Measurements from ENCODE around the gene DOCK2.

The DOCK2 gene

DNA sequence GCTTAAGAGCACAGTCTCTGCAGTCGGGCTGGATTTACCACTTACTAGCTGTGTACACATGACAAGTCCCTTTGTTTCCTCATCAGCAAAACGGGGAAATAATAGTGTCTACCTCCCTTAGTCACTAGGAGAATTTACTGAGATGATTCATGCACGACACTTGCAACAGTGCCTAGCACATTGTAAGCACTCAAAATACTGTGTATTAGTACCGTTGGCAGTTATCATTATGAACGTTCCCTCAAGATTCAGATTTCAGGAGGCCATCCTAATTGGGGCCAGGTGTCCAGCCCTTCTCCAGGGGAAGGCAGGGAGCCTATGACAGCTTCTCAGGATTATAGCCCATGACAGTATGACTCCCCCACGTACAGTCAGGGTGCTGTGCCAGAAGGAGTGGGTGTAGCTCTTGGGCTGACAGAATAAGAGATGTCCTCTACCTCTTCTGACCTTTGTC, 164.3 kb downstream of the DOCK2 start:
- Mint-ChIP-seq H3K4me3 (no peak overlapping the region), H3K4me1 (peaks cover 11% of the 10 kb centered on the region), H3K36me3 (ENCODE audit: low read depth) (no peaks in the 10 kb centered on the region), H3K9me3 (no peaks in the 10 kb centered on the region), H3K27ac (no peak overlapping the region), H3K27me3 (ENCODE audit: low read depth, poor library complexity) (peaks cover 21% of the 10 kb centered on the region)
- TF ChIP-seq, protein P1, sequence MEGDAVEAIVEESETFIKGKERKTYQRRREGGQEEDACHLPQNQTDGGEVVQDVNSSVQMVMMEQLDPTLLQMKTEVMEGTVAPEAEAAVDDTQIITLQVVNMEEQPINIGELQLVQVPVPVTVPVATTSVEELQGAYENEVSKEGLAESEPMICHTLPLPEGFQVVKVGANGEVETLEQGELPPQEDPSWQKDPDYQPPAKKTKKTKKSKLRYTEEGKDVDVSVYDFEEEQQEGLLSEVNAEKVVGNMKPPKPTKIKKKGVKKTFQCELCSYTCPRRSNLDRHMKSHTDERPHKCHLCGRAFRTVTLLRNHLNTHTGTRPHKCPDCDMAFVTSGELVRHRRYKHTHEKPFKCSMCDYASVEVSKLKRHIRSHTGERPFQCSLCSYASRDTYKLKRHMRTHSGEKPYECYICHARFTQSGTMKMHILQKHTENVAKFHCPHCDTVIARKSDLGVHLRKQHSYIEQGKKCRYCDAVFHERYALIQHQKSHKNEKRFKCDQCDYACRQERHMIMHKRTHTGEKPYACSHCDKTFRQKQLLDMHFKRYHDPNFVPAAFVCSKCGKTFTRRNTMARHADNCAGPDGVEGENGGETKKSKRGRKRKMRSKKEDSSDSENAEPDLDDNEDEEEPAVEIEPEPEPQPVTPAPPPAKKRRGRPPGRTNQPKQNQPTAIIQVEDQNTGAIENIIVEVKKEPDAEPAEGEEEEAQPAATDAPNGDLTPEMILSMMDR (IDR thresholded peaks at IDR 0.05): no peak
- DNase-seq: no peak

GRCh38 chr5:169801781-169802180, 164.7 kb downstream of the DOCK2 start:
- no peaks in the 10 kb centered on the region for H3K9me3 Mint-ChIP-seq
- peaks cover 11% of the 10 kb centered on the region for H3K4me1 Mint-ChIP-seq
- H3K27ac Mint-ChIP-seq: no peak overlapping the region
- H3K27me3 Mint-ChIP-seq (ENCODE audit: low read depth, poor library complexity): peaks cover 17% of the 10 kb centered on the region
- no peaks in the 10 kb centered on the region for H3K36me3 Mint-ChIP-seq (ENCODE audit: low read depth)
- no peak overlapping the region for H3K4me3 Mint-ChIP-seq
- DNase-seq: no peak
- TF ChIP-seq, protein P1 (IDR thresholded peaks at IDR 0.05): no peak

- TF ChIP-seq, protein P1 (IDR thresholded peaks at IDR 0.05): no peak
- H3K36me3 Mint-ChIP-seq (ENCODE audit: low read depth): no peaks in the 10 kb centered on the region
- no peak overlapping the region for H3K27ac Mint-ChIP-seq
- peaks cover 11% of the 10 kb centered on the region for H3K4me1 Mint-ChIP-seq
- H3K4me3 Mint-ChIP-seq: no peak overlapping the region
- DNase-seq: no peak
- H3K27me3 Mint-ChIP-seq (ENCODE audit: low read depth, poor library complexity): peaks cover 21% of the 10 kb centered on the region
- H3K9me3 Mint-ChIP-seq: no peaks in the 10 kb centered on the region
These were observed 166.3 kb downstream of the DOCK2 start for GRCh38 chr5:169803077-169803981.

- H3K4me3 Mint-ChIP-seq: no peak overlapping the region
- DNase-seq: no peak
- peaks cover 19% of the 10 kb centered on the region for H3K27me3 Mint-ChIP-seq (ENCODE audit: low read depth, poor library complexity)
These were observed 167.8 kb downstream of the DOCK2 start for GRCh38 chr5:169804861-169805260.

GRCh38 chr5:169805527-169805934, 168.5 kb downstream of the DOCK2 start:
- TF ChIP-seq, protein P1 (IDR thresholded peaks at IDR 0.05): no peak
- DNase-seq: peak; percentile 29
- Mint-ChIP-seq H3K27ac (no peak overlapping the region), H3K4me3 (no peak overlapping the region), H3K36me3 (ENCODE audit: low read depth) (no peaks in the 10 kb centered on the region), H3K27me3 (ENCODE audit: low read depth, poor library complexity) (peaks cover 22% of the 10 kb centered on the region), H3K9me3 (no peaks in the 10 kb centered on the region), H3K4me1 (peaks cover 16% of the 10 kb centered on the region)

More at GRCh38 chr5:169804861-169805260, 167.8 kb downstream of the DOCK2 start:
- Mint-ChIP-seq H3K36me3 (ENCODE audit: low read depth) (no peaks in the 10 kb centered on the region), H3K27ac (no peak overlapping the region), H3K9me3 (no peaks in the 10 kb centered on the region), H3K4me1 (peaks cover 16% of the 10 kb centered on the region)
- TF ChIP-seq, protein P1 (IDR thresholded peaks at IDR 0.05): no peak

Measured in nephron progenitor cell (in vitro differentiated cells).